ENCODE measurements around the gene BACE1-AS.

BACE1-AS gene

DNA sequence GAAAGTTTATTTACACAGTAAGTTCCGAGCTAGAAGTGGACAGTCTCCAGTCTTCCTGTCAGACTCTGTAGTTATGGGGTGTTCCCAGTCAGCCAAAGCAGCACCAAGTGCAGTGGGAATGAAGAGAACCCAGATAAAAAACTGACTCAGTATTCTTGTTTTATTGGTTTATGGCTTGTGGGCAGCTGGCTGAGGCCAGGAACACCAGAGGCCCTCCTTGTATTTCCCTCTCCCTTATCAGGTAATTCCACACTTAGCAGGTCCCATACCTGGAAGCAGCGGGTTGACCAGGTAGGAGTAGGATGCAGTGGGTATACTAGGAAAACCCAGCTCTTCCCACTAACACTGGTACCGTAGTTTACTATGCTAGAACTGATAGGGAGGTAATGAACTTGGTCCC, 3.5 kb upstream of the BACE1-AS start:
- DNase-seq (ENCODE audit: extremely low read depth in 1 of 2, low read depth in 1 of 2) = no peak

DNA sequence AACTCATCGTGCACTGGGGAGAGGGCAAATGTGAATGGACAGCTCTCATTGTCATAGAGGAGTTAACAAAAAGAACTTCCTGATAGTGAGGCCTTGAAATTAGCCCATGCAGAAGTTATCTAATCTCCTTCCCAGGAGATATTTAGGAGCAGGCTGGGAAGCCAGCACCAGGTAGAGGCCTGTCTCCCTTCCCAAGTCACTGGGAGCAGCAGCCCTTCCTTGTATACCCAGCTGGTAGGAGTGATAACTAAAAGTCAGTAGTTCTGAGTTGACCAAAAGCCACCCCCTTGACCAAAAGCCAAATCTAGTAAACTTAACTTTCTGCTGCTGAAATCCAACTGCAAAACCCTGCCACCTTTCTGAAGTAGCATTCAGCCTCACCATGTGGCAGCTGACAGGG, 1.4 kb upstream of the BACE1-AS start:
- DNase-seq (ENCODE audit: extremely low read depth in 1 of 2, low read depth in 1 of 2) = no peak

DNA sequence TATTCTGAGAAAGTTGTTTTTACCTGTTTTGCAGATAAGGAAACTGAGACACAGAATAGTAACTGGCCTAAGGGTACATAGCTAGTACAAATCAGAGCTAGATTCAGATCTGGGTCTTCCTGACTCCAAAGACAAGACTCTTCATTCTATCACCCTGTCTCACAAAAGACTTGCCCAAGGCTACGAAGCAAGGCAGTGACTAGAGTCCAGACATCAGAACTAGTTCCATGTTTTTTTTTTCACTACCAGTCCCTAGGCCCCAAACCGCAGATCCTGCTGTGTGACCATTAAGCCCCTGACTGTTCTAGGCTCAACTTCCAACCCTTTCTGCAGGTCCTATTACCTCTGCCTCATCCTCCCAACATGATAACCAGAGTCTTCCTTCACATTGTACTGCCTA, 1.5 kb downstream of the BACE1-AS start:
- no peak for DNase-seq (ENCODE audit: extremely low read depth in 1 of 2, low read depth in 1 of 2)

DNA sequence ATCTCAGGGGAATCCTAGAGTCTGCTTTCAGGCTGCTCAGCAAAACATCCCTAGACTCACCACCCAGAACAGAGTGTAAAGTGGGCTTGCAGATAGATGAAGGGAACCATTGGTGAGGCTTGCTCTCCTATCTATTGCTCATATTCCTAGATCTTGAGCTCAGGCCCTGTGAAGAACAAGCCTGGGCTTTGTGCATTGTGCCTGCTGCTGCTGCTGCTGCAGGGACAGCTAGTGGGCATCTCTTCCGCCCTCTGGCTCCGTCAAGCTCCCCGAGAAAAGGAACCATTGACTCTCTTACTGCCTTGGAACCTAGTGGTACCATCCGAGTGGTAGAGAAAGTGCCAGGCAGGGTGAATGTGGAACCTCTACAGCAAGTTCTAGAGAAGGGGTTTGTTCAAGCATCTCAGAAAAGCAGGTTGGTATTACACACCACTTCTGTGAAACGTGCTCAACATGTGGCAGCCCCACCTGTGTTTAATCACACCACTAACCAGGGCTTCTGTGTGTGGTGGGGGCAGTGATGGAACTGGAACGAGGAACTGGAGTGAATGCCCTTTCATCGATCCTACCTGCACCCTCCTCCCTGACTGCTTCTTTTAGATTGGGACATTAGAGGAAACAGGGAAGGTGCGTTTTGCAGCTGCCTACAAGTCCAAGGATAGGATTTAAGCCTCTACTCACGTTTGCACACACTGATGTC, 4.4 kb downstream of the BACE1-AS start:
- DNase-seq (ENCODE audit: extremely low read depth in 1 of 2, low read depth in 1 of 2) = no peak

DNA sequence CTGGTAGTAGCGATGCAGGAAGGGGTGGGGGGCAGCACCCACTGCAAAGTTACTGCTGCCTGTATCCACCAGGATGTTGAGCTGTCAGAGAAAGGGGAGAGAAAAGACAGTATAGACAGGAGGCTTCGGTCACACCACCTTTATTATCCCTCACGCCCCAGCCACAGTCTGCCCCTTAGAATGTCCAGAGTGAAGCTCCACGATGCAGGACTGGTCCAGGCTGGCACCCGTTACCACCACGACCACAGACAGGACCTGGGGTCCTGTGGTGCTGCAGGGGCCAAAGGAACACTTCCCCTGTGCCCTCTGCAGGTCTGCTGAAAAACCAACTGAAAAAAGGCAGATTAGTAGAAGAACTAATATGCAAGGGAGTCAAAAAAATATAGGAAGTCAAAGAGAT, 5.7 kb downstream of the BACE1-AS start:
- no peak for DNase-seq (ENCODE audit: extremely low read depth in 1 of 2, low read depth in 1 of 2)

DNA sequence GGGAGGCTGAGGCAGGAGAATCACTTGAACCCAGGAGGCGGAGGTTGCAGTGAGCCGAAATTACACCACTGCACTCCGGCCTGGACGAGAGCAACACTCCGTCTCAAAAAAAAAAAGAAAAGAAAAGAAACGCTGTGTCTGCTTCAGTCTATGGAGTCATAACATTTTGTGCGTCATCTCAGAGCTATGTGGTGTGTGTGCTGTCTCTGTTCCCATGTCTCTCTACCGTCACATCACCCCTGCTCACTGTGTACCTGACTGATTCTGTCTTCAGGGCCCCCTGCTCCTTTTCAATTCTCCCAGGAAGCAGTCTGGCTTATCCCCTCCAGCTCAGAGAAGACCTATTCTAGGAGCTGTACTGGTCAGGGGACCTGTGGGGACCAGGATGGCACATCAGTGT, 7.0 kb downstream of the BACE1-AS start:
- no peak for DNase-seq (ENCODE audit: extremely low read depth in 1 of 2, low read depth in 1 of 2)

DNA sequence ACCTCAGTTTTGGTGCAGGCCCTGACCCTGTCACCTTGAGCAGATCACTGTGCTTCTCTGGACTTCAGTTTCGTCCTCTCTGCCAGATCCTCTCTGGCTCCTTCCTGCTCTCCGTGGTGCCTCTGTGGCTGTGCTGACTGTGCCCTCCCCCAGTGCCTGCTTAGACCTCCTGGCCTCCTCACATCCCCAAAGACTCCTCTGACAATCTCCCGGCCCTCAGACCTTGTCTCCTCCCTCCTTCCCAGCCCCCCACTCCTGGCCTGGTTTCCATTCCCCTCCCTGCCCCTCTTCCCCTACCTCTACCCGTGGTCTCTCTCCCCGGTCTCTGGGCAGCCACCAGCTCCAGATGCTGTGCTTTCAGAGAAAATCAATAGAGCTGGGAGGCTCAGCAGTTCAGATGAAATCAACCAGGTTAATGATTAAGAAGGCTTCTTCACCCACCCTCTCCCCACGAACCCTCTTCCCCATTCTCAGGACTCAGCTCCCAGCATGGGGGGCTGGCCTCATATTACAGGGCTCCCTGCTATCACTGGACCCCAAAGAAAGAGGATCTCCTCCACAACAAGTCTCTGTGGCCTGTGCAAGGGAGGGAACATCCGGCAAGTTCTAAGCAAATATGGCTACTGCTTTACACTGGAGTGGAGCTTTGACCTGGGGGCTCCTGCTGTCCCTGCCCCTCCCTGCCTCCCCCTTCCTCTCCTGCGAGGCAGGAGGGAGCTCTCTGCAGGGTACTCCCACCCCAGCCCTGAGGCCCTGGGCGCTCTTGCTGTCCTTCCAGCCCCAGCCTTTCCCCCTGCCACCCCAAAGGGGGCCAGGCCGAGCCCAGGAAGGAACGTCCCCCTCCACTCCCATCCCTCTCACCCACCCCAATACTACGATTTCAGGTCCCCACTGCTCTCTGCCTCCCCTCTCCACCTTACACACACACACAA, 8.5 kb downstream of the BACE1-AS start:
- no peak for DNase-seq (ENCODE audit: extremely low read depth in 1 of 2, low read depth in 1 of 2)

DNA sequence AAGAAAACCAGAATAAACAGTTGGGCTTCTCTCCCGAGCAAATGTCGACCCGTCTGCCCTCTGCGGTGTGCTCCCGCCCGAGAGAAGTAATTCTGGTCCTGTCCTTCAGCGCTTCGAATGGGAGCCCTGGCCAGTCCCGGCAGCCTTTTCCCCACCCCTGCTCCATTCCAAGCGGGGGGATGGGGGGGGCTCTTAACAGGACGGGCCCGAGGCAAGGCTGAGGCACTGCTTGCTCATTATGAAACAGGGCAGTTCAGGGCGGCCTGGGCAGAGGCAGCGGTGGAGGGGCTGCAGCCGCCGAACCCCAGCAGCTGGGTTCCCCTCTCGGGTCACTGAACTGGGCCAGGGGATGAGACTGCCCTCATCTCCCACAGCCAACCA, 9.1 kb downstream of the BACE1-AS start:
- no peak for DNase-seq (ENCODE audit: extremely low read depth in 1 of 2, low read depth in 1 of 2)

DNA sequence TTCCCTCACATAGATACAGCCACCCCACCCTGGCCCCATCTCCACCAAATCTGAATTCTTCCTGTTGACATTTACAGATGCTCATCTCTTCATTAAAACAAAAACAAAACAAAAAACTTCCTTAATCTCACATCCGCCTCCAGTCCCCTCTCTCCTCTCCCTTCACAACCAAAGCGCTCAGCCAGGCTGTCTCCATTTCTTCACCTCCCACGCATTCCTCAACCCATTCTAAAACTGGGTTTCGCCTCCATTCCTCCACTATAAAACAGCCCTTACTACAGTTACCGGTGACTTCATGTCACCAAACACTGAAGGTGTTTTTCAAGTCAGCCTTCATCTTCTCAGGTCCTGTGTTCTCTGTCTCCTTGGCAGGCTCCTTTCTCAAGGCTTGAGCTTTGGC, 9.6 kb downstream of the BACE1-AS start:
- DNase-seq (ENCODE audit: extremely low read depth in 1 of 2, low read depth in 1 of 2) = no peak

DNA sequence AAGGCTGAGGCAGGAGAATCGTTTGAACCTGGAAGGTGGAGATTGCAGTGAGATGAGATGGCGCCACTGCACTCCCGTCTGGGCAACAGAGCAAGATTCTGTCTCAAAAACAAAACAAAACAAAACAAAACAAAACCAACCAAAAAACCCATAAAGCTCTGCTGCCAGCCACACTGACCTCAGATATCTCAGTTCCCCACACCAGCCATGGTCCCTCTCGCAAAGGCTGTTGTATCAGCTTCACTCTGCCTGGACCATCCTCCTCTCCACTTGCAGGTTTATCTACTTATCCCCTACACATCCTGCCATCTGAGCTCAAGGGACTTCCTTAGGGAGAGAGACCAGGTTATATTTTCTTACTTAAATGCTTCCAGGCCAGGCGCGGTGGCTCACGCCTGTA, 11.1 kb downstream of the BACE1-AS start:
- no peak for DNase-seq (ENCODE audit: extremely low read depth in 1 of 2, low read depth in 1 of 2)

DNA sequence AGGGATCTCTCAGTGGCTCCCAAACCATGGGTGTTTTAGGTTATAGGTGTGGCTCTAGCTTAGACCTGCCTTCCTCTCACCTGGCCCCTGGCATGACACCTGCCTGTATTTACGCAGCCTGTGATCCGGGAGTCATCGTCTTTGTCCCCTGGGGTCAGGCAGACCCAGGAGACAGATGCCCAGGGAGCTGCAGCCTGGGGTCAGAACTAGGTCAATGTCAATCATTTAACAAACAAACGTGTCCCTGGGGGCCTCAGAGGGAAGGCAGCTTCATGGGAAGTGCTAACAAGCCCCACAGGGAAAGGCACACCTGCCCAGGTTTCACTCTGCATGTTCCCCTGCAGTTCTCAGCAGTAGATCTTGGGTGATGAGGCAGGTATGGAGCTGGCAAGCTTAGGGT, 12.0 kb downstream of the BACE1-AS start:
- no peak for DNase-seq (ENCODE audit: extremely low read depth in 1 of 2, low read depth in 1 of 2)

DNA sequence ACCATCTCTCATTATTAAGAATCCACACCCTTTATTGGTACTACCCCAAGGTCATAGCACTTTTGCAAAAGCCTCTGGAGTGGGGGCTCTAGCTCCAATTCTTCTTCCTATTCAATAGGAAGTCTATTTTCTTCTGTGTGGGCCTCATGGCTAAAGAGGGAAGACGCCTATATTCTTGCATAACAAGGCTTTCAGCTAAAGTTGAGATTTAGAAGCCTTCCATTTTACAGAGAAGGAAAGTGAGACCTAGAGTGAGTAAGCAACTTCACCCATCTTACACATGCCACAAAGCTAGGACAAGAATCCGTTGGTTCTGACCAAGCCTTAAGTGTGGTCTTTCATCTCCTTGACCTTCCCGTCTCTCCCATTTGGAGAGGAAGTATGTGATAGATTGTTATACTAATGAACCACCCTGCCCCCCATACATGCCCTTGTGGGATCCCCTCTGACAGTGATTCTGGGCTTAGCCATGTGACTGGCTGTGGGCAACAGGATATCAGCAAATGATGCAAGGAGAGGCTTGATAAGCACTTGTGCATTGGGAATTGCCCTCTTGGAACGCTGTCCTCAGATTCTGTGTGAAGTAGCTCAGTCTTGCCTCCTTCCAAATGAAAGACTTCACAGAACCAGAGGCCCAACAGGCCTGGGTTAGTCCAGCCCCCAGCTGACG, 12.6 kb downstream of the BACE1-AS start:
- DNase-seq (ENCODE audit: extremely low read depth in 1 of 2, low read depth in 1 of 2) = no peak

DNA sequence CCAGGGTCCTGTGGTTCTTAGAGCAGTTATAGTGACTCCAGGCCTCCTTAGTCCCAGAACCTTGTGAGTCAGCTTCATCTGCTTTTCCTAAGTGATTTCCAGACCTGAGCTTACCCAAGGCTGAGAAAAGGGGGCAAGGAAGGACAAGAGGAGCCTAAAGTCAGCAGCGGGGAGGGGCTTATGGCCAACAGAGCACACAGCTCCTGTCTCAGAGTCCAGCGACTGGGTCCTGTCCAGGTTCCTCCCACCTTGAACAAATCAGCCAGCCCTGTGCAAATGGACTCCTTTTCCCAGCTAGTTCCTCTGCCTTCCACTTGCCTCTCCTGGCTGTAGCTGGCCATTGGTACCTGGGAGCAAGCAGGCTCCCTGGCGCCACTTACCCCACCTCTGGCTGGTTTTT, 14.0 kb downstream of the BACE1-AS start:
- no peak for DNase-seq (ENCODE audit: extremely low read depth in 1 of 2, low read depth in 1 of 2)

DNA sequence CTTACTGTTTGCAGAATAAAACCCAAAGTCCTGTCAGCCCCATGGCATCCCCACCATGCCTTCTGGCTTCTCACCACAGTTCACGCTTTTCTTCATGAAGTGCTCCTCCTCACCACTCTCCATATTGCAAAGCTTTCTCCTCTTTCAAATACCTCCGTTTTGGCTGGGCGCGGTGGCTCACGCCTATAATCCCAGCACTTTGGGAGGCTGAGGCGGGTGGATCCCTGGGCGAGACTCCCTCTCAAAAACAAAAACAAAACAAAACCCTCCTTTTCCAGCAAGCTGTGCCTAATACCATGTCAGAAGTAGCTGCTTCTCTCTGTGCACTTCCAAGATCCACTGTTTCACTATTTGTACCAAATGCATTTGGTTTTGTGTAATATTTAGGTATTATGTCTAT, 18.2 kb downstream of the BACE1-AS start:
- DNase-seq (ENCODE audit: extremely low read depth in 1 of 2, low read depth in 1 of 2) = no peak

DNA sequence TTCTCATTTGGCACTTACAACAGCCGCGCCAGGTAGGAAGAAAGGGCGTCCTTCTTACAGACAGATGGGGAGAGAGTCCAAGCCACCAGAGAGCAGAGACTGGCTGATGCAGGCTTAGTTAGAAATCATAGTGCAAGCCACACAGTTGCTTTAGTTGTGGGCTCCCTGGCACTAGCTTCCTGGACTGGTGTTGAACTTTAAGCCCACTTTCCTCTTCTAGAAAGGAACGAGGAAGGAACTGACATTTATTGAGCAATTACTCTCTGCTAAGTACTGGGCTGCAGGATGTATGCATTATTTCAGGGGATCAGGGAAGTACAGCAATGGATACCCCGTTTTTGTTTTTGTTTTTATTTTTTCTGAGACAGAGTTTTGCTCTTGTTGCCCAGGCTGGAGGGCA, 21.9 kb downstream of the BACE1-AS start:
- no peak for DNase-seq (ENCODE audit: extremely low read depth in 1 of 2, low read depth in 1 of 2)

DNA sequence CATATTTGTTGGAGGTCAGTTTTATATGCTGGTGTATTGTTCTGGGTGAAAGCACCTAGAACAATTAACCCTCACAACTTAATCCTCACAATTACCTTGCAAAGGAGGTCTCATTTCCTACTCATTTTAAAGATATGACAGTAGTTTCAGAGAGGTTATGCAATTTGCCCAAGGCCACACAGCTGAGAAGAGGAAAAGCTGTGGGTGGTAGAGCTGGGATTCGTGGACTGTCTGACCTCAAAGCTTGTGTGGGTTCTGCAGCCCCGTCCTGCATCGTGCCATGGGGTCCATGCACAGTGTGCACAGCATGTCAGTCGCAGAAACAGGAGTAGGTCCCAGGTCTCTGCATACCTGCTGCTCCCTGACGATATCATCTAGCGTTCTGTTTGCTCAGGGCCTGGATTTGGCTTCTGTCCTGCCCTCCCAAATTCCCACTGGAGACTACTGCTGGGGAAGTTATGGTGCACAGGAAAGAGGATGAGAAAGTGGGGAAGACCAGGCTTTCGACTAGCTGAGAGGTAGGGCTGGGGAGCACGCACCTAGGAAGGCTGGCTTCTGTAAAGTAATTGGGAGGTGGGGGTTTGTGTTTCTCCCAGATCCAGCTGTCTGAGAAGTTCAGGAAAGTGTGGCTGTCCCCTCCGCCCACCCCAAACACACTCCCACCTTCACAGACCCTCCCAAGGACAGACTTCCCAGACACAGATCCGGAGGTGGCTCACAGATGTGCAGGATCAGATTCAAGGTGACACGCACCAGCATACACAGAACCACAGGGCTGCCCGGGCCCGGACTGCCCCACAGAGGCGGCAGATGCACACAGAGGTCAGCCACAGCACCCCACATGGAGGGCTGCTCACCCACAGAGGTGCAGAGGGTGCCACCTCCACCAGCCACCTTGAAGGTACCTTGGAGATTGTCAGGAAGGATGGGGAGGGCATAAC, 23.0 kb downstream of the BACE1-AS start:
- no peak for DNase-seq (ENCODE audit: extremely low read depth in 1 of 2, low read depth in 1 of 2)

DNA sequence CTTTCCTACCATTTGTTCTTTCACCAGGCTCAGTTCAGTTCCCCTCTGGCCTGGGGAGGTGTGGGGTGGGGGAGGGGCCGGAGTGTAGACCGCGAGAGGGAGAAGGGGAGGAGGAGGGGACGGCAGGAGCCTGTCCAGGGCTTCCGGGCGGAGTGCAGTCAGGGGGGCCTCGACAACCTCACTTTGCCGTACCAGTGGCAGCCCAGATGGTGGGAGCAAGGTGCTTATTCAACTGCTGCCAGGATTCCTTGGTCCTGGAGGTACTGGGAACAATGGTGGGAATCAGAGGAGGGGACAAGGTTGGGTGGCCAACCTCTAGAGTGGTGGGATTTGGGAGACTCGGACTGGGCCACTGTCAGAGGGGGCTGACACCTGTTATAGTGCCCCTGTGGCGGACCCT, 23.7 kb downstream of the BACE1-AS start:
- DNase-seq (ENCODE audit: extremely low read depth in 1 of 2, low read depth in 1 of 2) = no peak

DNA sequence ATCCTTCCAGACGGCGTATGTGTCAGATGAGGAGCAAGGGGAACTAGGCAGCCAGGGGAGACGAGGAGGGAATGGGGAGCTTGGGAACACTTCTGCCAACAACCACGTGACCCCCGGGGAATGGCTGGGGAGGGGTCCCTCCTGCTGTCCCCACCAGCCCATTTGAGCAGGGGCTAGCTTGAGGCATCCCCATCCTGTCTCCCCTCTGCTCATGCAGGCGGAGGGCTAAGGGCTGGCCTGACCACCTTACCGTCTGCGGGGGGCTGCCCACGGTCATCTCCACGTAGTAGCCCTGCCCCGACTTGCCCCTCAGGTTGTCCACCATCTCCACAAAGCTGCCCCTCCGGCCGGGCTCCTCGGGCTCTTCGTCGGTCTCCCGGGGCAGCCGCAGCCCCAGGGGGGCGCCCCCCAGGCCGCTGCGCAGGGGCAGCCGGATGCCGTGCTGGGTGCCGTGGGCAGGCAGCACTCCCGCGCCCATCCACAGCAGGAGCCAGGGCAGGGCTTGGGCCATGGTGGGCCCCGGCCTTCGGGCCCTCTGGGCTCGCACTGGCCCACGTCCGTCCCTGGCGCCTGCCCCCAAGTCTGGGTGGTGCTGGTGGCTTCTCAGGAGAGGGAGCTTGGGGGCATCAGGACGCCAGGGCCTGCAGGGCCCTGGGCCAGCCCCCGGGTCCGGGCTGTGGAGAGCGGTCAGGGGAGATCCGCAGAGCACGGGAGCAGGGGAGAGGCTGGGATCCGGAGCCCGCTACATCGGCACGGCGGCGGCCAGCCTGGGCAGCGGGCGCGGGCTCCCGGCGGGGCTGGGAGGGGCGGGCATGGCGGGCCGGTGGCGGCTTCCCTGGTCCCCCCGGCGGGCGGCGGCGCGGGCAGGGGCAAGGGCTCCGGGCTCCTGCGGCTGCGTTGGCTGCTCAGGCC, 24.4 kb downstream of the BACE1-AS start:
- DNase-seq (ENCODE audit: extremely low read depth in 1 of 2, low read depth in 1 of 2) = no peak

DNA sequence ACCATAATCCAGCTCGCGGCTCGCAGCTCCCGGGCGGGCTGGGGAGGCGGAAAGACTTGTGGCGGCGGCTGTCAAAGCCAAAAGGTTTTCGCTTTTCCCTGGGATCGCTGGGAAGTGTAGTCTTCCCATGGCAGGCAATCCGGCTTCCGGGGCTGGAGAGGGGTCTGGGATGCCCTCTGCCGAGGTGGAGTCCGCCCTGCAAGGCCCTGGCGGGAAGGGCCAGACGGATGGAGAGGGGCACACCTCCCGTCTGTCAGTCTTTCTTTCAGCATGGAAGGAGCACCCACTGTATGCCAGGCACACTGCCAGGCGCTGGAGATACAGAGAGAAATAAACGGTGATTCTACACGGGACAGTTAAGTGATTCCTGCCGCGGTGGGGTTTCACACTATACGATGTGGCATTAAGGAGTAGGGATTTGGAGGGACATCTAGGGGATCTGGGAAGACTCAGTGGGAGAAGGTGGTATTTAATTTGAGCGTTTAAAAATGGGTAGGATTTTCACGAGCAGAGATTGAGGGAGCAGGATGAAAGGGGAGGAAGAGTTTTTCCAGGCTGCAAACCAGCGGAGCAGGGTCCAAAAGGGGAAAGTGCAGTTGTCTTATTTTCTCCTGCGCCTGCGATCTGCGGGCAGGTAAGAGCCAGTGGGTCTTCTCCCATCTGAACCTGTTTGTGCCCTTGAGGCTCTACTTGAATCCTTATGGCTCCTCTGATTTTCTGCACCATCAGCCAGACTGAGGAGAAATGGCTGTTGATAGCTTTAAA, 25.2 kb downstream of the BACE1-AS start, which contains the start of gene BACE1:
BACE1 (minus strand) TSS at position 60 of the 765 bp plus-strand sequence. CDS start 461 bp downstream, outside the sequence.
- no peak for DNase-seq (ENCODE audit: extremely low read depth in 1 of 2, low read depth in 1 of 2)

Measured in stimulated activated CD8-positive, alpha-beta memory T cell treated with anti-CD3 and anti-CD28 coated beads, Interleukin-7, amount 100 ng/mL, for 48 hours (primary cell).